OCI-LY7 (cell line): ENCODE measurements around the gene PPM1N.

ENCODE experiments used
- EZH2phosphoT487 ChIP-seq: fragments of 200-600 bp; sonication (generic); IDR thresholded peaks from 2 replicates; pipeline ENCODE4 v1.6.1; 2018; ENCODE audit warnings: low read depth, borderline replicate concordance, mild to moderate bottlenecking, mixed run types, antibody characterized with exemption, low read length, moderate library complexity, mixed read lengths
- TF ChIP-seq, protein P1 (sequence below): fragments of 200-600 bp; sonication (generic); conservative IDR thresholded peaks from 2 replicates; pipeline ENCODE4 v1.5.1; 2014; ENCODE audit warnings: mild to moderate bottlenecking, antibody characterized with exemption, low read length, moderate library complexity, mixed read lengths

DNA sequence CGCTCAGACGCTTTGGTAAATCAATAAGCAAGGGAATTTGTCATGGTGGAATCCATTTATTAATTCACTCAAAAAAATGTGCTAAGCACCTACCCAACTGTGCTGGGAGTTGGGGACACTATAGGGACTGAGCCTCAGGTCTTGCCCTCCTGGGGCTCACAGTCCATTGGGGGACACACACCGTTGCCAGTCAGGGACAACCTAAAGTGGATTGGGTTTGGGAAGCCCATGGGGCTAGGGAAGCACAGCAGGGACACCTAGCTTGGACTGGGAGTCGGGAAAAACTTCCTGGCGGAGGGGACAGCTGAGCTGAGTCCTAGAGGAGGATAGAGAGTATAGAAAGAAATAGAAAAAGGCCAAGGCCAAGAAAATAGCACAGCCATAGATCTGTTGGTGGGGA, 21.9 kb upstream of the PPM1N start:
- TF ChIP-seq, protein P1, sequence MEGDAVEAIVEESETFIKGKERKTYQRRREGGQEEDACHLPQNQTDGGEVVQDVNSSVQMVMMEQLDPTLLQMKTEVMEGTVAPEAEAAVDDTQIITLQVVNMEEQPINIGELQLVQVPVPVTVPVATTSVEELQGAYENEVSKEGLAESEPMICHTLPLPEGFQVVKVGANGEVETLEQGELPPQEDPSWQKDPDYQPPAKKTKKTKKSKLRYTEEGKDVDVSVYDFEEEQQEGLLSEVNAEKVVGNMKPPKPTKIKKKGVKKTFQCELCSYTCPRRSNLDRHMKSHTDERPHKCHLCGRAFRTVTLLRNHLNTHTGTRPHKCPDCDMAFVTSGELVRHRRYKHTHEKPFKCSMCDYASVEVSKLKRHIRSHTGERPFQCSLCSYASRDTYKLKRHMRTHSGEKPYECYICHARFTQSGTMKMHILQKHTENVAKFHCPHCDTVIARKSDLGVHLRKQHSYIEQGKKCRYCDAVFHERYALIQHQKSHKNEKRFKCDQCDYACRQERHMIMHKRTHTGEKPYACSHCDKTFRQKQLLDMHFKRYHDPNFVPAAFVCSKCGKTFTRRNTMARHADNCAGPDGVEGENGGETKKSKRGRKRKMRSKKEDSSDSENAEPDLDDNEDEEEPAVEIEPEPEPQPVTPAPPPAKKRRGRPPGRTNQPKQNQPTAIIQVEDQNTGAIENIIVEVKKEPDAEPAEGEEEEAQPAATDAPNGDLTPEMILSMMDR: no peak
- TF ChIP-seq EZH2phosphoT487: no peak
